Spleen (tissue), 11 donors: ENCODE results near the gene SPPL2C. TPM values are rescaled to one million over a fixed set of nuclear protein-coding genes. Genes with fewer than 3 reads are reported as not detected.

ENCODE experiments used
- DNase-seq: peaks from one replicate; pipeline ENCODE4 v3.0.0-alpha.2; 2020
- H3K27ac ChIP-seq, 8 donors: fragments of 200-600 bp; sonication (generic) in 7 of 8; 1 replicate in 4 of 8; 2 replicates in 4 of 8; pipeline versions ENCODE4 v1.5.0 to v1.8.0; 2016 to 2021; ENCODE audit warnings: inconsistent platforms in 4 of 8, mild to moderate bottlenecking in 4 of 8, moderate library complexity in 1 of 8
- H3K27me3 ChIP-seq, 7 donors: fragments of 200-600 bp; sonication (generic) in 6 of 7; replicated peaks in 1 of 7; 1 replicate in 4 of 7; 2 replicates in 3 of 7; pipeline versions ENCODE4 v1.5.0 to v1.8.0; 2016 to 2021; ENCODE audit warnings: inconsistent platforms in 3 of 7, mild to moderate bottlenecking in 1 of 7
- H3K36me3 ChIP-seq, 6 donors: fragments of 200-600 bp; sonication (generic) in 5 of 6; 1 replicate in 4 of 6; 2 replicates in 2 of 6; pipeline versions ENCODE4 v1.5.0 to v1.8.0; 2016 to 2021; ENCODE audit warnings: inconsistent platforms in 2 of 6
- H3K4me1 ChIP-seq, 6 donors: fragments of 200-600 bp; sonication (generic) in 5 of 6; 1 replicate in 3 of 6; 2 replicates in 3 of 6; pipeline versions ENCODE4 v1.5.0 to v1.8.0; 2016 to 2021; ENCODE audit warnings: inconsistent platforms in 3 of 6
- H3K4me3 ChIP-seq, 8 donors: fragments of 200-600 bp; sonication (generic) in 7 of 8; 1 replicate in 4 of 8; 2 replicates in 4 of 8; pipeline versions ENCODE4 v1.5.0 to v1.8.0; 2016 to 2021; ENCODE audit warnings: inconsistent platforms in 4 of 8, mild to moderate bottlenecking in 4 of 8, moderate library complexity in 2 of 8
- H3K9me3 ChIP-seq, 8 donors: fragments of 200-600 bp; sonication (generic) in 7 of 8; 1 replicate in 4 of 8; 2 replicates in 4 of 8; pipeline versions ENCODE4 v1.5.0 to v1.8.0; 2016 to 2021; ENCODE audit warnings: inconsistent platforms in 4 of 8
- CTCF ChIP-seq, 11 experiments: fragments of 200-600 bp in 7 of 11; fragments of 450-650 bp in 4 of 11; sonication (generic) in 4 of 11; IDR thresholded peaks in 8 of 11; conservative IDR thresholded peaks in 3 of 11; 1 replicate in 7 of 11; 2 replicates in 4 of 11; pipeline versions ENCODE4 v1.4.0 to v1.8.0; 2016 to 2021; ENCODE audit warnings: antibody characterized with exemption in 11 of 11, inconsistent platforms in 4 of 11, mild to moderate bottlenecking in 1 of 11
- POLR2A ChIP-seq, 3 donors: fragments of 450-650 bp; IDR thresholded peaks; one replicate each; pipeline ENCODE4 v1.5.1; 2017; ENCODE audit warnings: antibody characterized with exemption in 3 of 3, mild to moderate bottlenecking in 1 of 3
- POLR2AphosphoS5 ChIP-seq, 3 donors: sonication (generic); formaldehyde crosslinking; IDR thresholded peaks; one replicate each; pipeline ENCODE4 v1.5.1; 2017; ENCODE audit warnings: antibody characterized with exemption in 3 of 3
- WGBS, 5 donors: extraction: QIAGEN DNeasy Blood & Tissue Kit in 3 of 5; methylation state at CpG; one replicate each; pipeline versions ENCODE4 v1.1.5 to v1.1.7; 2013 to 2018; 5-methylcytosine and 5-hydroxymethylcytosine counted together
- intact Hi-C: fragments of 100-400 bp; cut with DNase I; formaldehyde crosslinking; loops from one replicate; pipeline ENCODE4 v1.15.0; 2023; ENCODE audit warnings: low total_unique reads
- polyA plus RNA-seq, 3 donors: library from polyadenylated mRNA; stranded (reverse); fragments of 200-250 nt; gene quantifications; one replicate each; pipeline ENCODE4 v1.2.1, GENCODE V29; 2013
- total RNA-seq, 7 donors: library from RNA; depleted of rRNA in 3 of 7; stranded (reverse); fragments of >200 nt in 3 of 7; fragmentation: NEBNext Ultra II Directional in 4 of 7; extraction: Animal tissue kit (Norgen Biotek cat#: 25700) in 4 of 7; gene quantifications; one replicate each; pipeline versions ENCODE4 v1.1.0 to v1.2.1, GENCODE V29; 2016 to 2021
- donor health status: healthy with polysubstance abuse.
- donor health status: DM: no; HTN: no; CAD: no; lungs with moderate emphysema.
- donor health status: DM: no; HTN: no; CAD: no.
- donor health status: Bipolar disorder and iron deficiency.
- donor health status: healthy.
- donor health status: DM: no; HTN: no; CAD: no.
- donor health status: DM: yes; HTN: yes; CAD: no.

The SPPL2C gene
- total and polyA plus RNA-seq, 10 donors: not detected

- H3K27ac ChIP-seq: peak overlapping the region in 5 of 8 donors; percentile 2 to 40 (median 33)
- peaks cover 0 to 6% (median 0%) of the 10 kb centered on the region in 7 donors for H3K27me3 ChIP-seq
- H3K36me3 ChIP-seq: no peaks in the 10 kb centered on the region
- WGBS, 5 donors: 32 to 47% (median 33%) methylated on average over 3 of the region's 3 CpGs
- peaks cover 0 to 24% (median 11%) of the 10 kb centered on the region in 6 donors for H3K4me1 ChIP-seq
- intact Hi-C loops: no loop called here
- TF ChIP-seq CTCF (IDR thresholded peaks at IDR 0.05 in 8 of 11, conservative IDR thresholded peaks at IDR 0.05 in 3 of 11): no peak
- H3K9me3 ChIP-seq: peaks cover 0 to 4% (median 0%) of the 10 kb centered on the region in 8 donors
- no peak overlapping the region for H3K4me3 ChIP-seq
- DNase-seq: no peak
Observed at GRCh38 chr17:45874151-45874550, 29.5 kb downstream of the SPPL2C start.

- DNase-seq: no peak
- Histone ChIP-seq H3K36me3 (no peaks in the 10 kb centered on the region), H3K4me3 (no peak overlapping the region), H3K9me3 (peaks cover 0 to 4% (median 0%) of the 10 kb centered on the region in 8 donors), H3K4me1 (peaks cover 0 to 15% (median 9%) of the 10 kb centered on the region in 6 donors), H3K27me3 (peaks cover 0 to 6% (median 0%) of the 10 kb centered on the region in 7 donors), H3K27ac (no peak overlapping the region)
- WGBS, 5 donors: 72 to 88% (median 80%) methylated on average over 3 of the region's 3 CpGs
- TF ChIP-seq CTCF (IDR thresholded peaks at IDR 0.05 in 8 of 11, conservative IDR thresholded peaks at IDR 0.05 in 3 of 11) (no peak), POLR2AphosphoS5 (IDR thresholded peaks at IDR 0.05) (no peak), POLR2A (IDR thresholded peaks at IDR 0.05) (no peak)
- intact Hi-C loops: no loop called here
Observed at GRCh38 chr17:45876539-45876938, 31.9 kb downstream of the SPPL2C start.

GRCh38 chr17:45877467-45877866 lies 32.8 kb downstream of the SPPL2C start:
- Histone ChIP-seq H3K27me3 (peaks cover 0 to 6% (median 0%) of the 10 kb centered on the region in 7 donors), H3K4me3 (no peak overlapping the region), H3K27ac (no peak overlapping the region), H3K4me1 (peaks cover 0 to 15% (median 9%) of the 10 kb centered on the region in 6 donors), H3K36me3 (no peaks in the 10 kb centered on the region), H3K9me3 (peaks cover 0 to 4% (median 0%) of the 10 kb centered on the region in 8 donors)
- intact Hi-C loops: no loop called here
- DNase-seq: no peak
- WGBS, 5 donors: 68 to 83% (median 80%) methylated on average over 1 of the region's 1 CpG
- no peak for TF ChIP-seq CTCF (IDR thresholded peaks at IDR 0.05 in 8 of 11, conservative IDR thresholded peaks at IDR 0.05 in 3 of 11)
- no peak for TF ChIP-seq POLR2A (IDR thresholded peaks at IDR 0.05)
- TF ChIP-seq POLR2AphosphoS5 (IDR thresholded peaks at IDR 0.05): no peak

GRCh38 chr17:45883063-45883462 lies 38.4 kb downstream of the SPPL2C start:
- intact Hi-C loops: no loop called here
- WGBS, 5 donors: 92 to 100% (median 96%) methylated on average over 1 to 2 of the region's 2 CpGs

More at GRCh38 chr17:45883063-45883462, 38.4 kb downstream of the SPPL2C start:
- Histone ChIP-seq H3K9me3 (peaks cover 0 to 11% (median 7%) of the 10 kb centered on the region in 8 donors), H3K36me3 (no peaks in the 10 kb centered on the region), H3K27me3 (no peaks in the 10 kb centered on the region), H3K4me3 (no peak overlapping the region), H3K4me1 (no peaks in the 10 kb centered on the region), H3K27ac (no peak overlapping the region)
- no peak for TF ChIP-seq POLR2AphosphoS5 (IDR thresholded peaks at IDR 0.05)
- TF ChIP-seq CTCF (IDR thresholded peaks at IDR 0.05 in 8 of 11, conservative IDR thresholded peaks at IDR 0.05 in 3 of 11): no peak
- no peak for TF ChIP-seq POLR2A (IDR thresholded peaks at IDR 0.05)
- DNase-seq: no peak
